Mesenchymal stem cell (in vitro differentiated cells and primary cell): ENCODE measurements around the gene SCN7A.

Experiments used
- DNase-seq: peaks from one replicate; pipeline ENCODE4 v3.0.0-alpha.2; 2013
- H2AFZ ChIP-seq: one replicate; pipeline ENCODE4 v1.6.1; 2013; ENCODE audit warnings: low read depth, mild to moderate bottlenecking, control low read depth, inconsistent platforms, low read length, moderate library complexity
- H2AK5ac ChIP-seq: 2 replicates; pipeline ENCODE4 v1.6.1; 2013; ENCODE audit warnings: low read length, moderate library complexity, mild to moderate bottlenecking, inconsistent platforms; ENCODE audit not compliant: severe bottlenecking
- H2BK120ac ChIP-seq: one replicate; pipeline ENCODE4 v1.6.1; 2013; ENCODE audit warnings: low read depth, mild to moderate bottlenecking, inconsistent platforms, low read length, moderate library complexity
- H2BK12ac ChIP-seq, 2 experiments: one replicate each; pipeline ENCODE4 v1.6.1; 2013; ENCODE audit warnings: inconsistent platforms in 2 of 2, low read length in 2 of 2, mild to moderate bottlenecking in 2 of 2, moderate library complexity in 2 of 2, control low read depth in 1 of 2
- H2BK15ac ChIP-seq: one replicate; pipeline ENCODE4 v1.6.1; 2013; ENCODE audit warnings: mild to moderate bottlenecking, low read depth, inconsistent platforms; ENCODE audit not compliant: poor library complexity, severe bottlenecking
- H2BK5ac ChIP-seq: 2 replicates; pipeline ENCODE4 v1.6.1; 2013; ENCODE audit warnings: low read depth, mild to moderate bottlenecking, low read length, control low read depth, inconsistent platforms; ENCODE audit not compliant: poor library complexity, severe bottlenecking
- H3K14ac ChIP-seq, 2 experiments: one replicate each; pipeline ENCODE4 v1.6.1; 2013; ENCODE audit warnings: inconsistent platforms in 2 of 2, low read length in 2 of 2, control low read depth in 1 of 2, mild to moderate bottlenecking in 1 of 2, moderate library complexity in 1 of 2
- H3K18ac ChIP-seq, 2 experiments: one replicate each; pipeline ENCODE4 v1.6.1; 2013; ENCODE audit warnings: inconsistent platforms in 2 of 2, low read length in 2 of 2, control low read depth in 1 of 2, low read depth in 1 of 2, mild to moderate bottlenecking in 1 of 2
- H3K23ac ChIP-seq, 2 experiments: one replicate each; pipeline ENCODE4 v1.6.1; 2013; ENCODE audit warnings: inconsistent platforms in 2 of 2, low read length in 2 of 2, mild to moderate bottlenecking in 2 of 2, moderate library complexity in 2 of 2, control low read depth in 1 of 2
- H3K27ac ChIP-seq: 2 replicates; pipeline ENCODE4 v1.5.1; 2013; ENCODE audit warnings: mild to moderate bottlenecking, moderate library complexity, low read length, control low read depth, inconsistent platforms; ENCODE audit not compliant: poor library complexity, severe bottlenecking
- H3K27me3 ChIP-seq, 2 experiments: 2 replicates each; pipeline versions ENCODE4 v1.6.1 to v1.7.0; 2013; ENCODE audit warnings: low read length in 2 of 2, mild to moderate bottlenecking in 2 of 2, moderate library complexity in 2 of 2, control low read depth in 1 of 2, inconsistent platforms in 1 of 2; ENCODE audit not compliant: control insufficient read depth in 1 of 2, insufficient read depth in 1 of 2
- H3K36me3 ChIP-seq, 2 experiments: 2 replicates each; pipeline versions ENCODE4 v1.6.1 to v1.7.0; 2013; ENCODE audit warnings: low read length in 2 of 2, control low read depth in 1 of 2, inconsistent platforms in 1 of 2, low read depth in 1 of 2, mild to moderate bottlenecking in 1 of 2; ENCODE audit not compliant: insufficient read depth in 2 of 2, control insufficient read depth in 1 of 2
- H3K4ac ChIP-seq, 2 experiments: one replicate each; pipeline ENCODE4 v1.6.1; 2013; ENCODE audit warnings: inconsistent platforms in 2 of 2, low read length in 2 of 2, mild to moderate bottlenecking in 2 of 2, moderate library complexity in 2 of 2, control low read depth in 1 of 2, low read depth in 1 of 2
- H3K4me1 ChIP-seq: 2 replicates; pipeline ENCODE4 v1.6.1; 2013; ENCODE audit warnings: low read depth, low read length, control low read depth; ENCODE audit not compliant: control insufficient read depth, insufficient read depth
- H3K4me2 ChIP-seq: 2 replicates; pipeline ENCODE4 v1.6.1; 2013; ENCODE audit warnings: low read length, mild to moderate bottlenecking, inconsistent platforms; ENCODE audit not compliant: poor library complexity, severe bottlenecking
- H3K4me3 ChIP-seq, 2 experiments: 2 replicates each; pipeline versions ENCODE4 v1.5.1 to v1.7.0; 2013; ENCODE audit warnings: low read length in 2 of 2, mild to moderate bottlenecking in 2 of 2, control low read depth in 1 of 2, low read depth in 1 of 2; ENCODE audit not compliant: insufficient read depth in 1 of 2
- H3K79me1 ChIP-seq: replicated peaks from 2 replicates; pipeline ENCODE4 v1.6.1; 2013; ENCODE audit warnings: mild to moderate bottlenecking, control low read depth, low read length, inconsistent platforms; ENCODE audit not compliant: poor library complexity, severe bottlenecking
- H3K9ac ChIP-seq: 2 replicates; pipeline ENCODE4 v1.7.0; 2013; ENCODE audit warnings: mild to moderate bottlenecking, low read length, moderate library complexity
- H3K9me3 ChIP-seq: 2 replicates; pipeline ENCODE4 v1.7.0; 2013; ENCODE audit warnings: mild to moderate bottlenecking, low read length; ENCODE audit not compliant: control insufficient read depth
- H4K8ac ChIP-seq: one replicate; pipeline ENCODE4 v1.6.1; 2013; ENCODE audit warnings: inconsistent platforms, mild to moderate bottlenecking, low read length, moderate library complexity
- H4K91ac ChIP-seq: one replicate; pipeline ENCODE4 v1.6.1; 2013; ENCODE audit warnings: mild to moderate bottlenecking, low read length, inconsistent platforms
- WGBS: methylation state at CpG from one replicate; pipeline ENCODE4 v1.1.7; 2013; ENCODE audit warnings: mixed read lengths; 5-methylcytosine and 5-hydroxymethylcytosine counted together

The SCN7A gene

GRCh38 chr2:166424841-166425240 lies 69.2 kb downstream of the SCN7A start:
- H4K91ac ChIP-seq, result no peak overlapping the region
- no peak overlapping the region for H3K4me2 ChIP-seq
- H3K4me3 ChIP-seq, result no peak overlapping the region
- H2BK5ac ChIP-seq, result no peak overlapping the region
- H4K8ac ChIP-seq, result no peak overlapping the region
- no peak overlapping the region for H3K23ac ChIP-seq
- H3K4me1 ChIP-seq, result no peaks in the 10 kb centered on the region
- no peak for DNase-seq
- H3K14ac ChIP-seq, result no peak overlapping the region
- H2AK5ac ChIP-seq, result no peak overlapping the region
- H3K9me3 ChIP-seq, result no peaks in the 10 kb centered on the region
- H3K4ac ChIP-seq, result no peak overlapping the region
- no peaks in the 10 kb centered on the region for H3K36me3 ChIP-seq
- H2BK12ac ChIP-seq, result no peak overlapping the region
- 92% methylated on average over 5 of the region's 5 CpGs for WGBS
- H3K27ac ChIP-seq, result no peak overlapping the region
- no peak overlapping the region for H3K9ac ChIP-seq
- no peak overlapping the region for H2BK120ac ChIP-seq
- H2BK15ac ChIP-seq, result no peak overlapping the region
- H3K27me3 ChIP-seq, result no peaks in the 10 kb centered on the region
- H3K18ac ChIP-seq, result no peak overlapping the region
- no peaks in the 10 kb centered on the region for H3K79me1 ChIP-seq
- no peak overlapping the region for H2AFZ ChIP-seq

- Histone ChIP-seq H2AK5ac (no peak overlapping the region), H2BK120ac (no peak overlapping the region), H3K14ac (no peak overlapping the region), H4K91ac (no peak overlapping the region), H3K27me3 (no peaks in the 10 kb centered on the region), H2BK5ac (no peak overlapping the region), H2BK15ac (no peak overlapping the region), H3K4me2 (no peak overlapping the region), H3K9me3 (no peaks in the 10 kb centered on the region), H3K4me1 (no peaks in the 10 kb centered on the region), H3K27ac (no peak overlapping the region), H3K18ac (no peak overlapping the region), H3K9ac (no peak overlapping the region), H3K4ac (no peak overlapping the region), H3K4me3 (no peak overlapping the region), H4K8ac (no peak overlapping the region), H3K23ac (no peak overlapping the region), H2BK12ac (no peak overlapping the region), H3K79me1 (no peaks in the 10 kb centered on the region), H2AFZ (no peak overlapping the region), H3K36me3 (no peaks in the 10 kb centered on the region)
- DNase-seq, result peak; percentile 39
- WGBS, result 52% methylated on average over 2 of the region's 2 CpGs
Measured at GRCh38 chr2:166419616-166419934, 74.5 kb downstream of the SCN7A start.

- Histone ChIP-seq H3K18ac (no peak overlapping the region), H2AK5ac (no peak overlapping the region)
- 95% methylated on average over 4 of the region's 5 CpGs for whole genome bisulfite sequencing
Measured at GRCh38 chr2:166418853-166419615, 75.0 kb downstream of the SCN7A start.

GRCh38 chr2:166417669-166418068 lies 76.4 kb downstream of the SCN7A start:
- Histone ChIP-seq H2AFZ (no peak overlapping the region), H3K27ac (no peak overlapping the region), H2BK5ac (no peak overlapping the region), H2AK5ac (no peak overlapping the region), H3K4me1 (no peaks in the 10 kb centered on the region), H3K27me3 (no peaks in the 10 kb centered on the region), H3K4me3 (no peak overlapping the region), H3K4ac (no peak overlapping the region), H3K18ac (no peak overlapping the region), H2BK12ac (no peak overlapping the region), H2BK120ac (no peak overlapping the region), H3K23ac (no peak overlapping the region), H3K36me3 (no peaks in the 10 kb centered on the region), H3K14ac (no peak overlapping the region), H3K9ac (no peak overlapping the region), H3K4me2 (no peak overlapping the region), H2BK15ac (no peak overlapping the region), H4K91ac (no peak overlapping the region), H4K8ac (no peak overlapping the region), H3K9me3 (no peaks in the 10 kb centered on the region), H3K79me1 (no peaks in the 10 kb centered on the region)
- DNase-seq, result peak; percentile 50
- 83% methylated on average over 1 of the region's 2 CpGs for WGBS

More at GRCh38 chr2:166418853-166419615, 75.0 kb downstream of the SCN7A start:
- H3K9me3 ChIP-seq, result no peaks in the 10 kb centered on the region
- no peak for DNase-seq
- H3K23ac ChIP-seq, result no peak overlapping the region
- no peak overlapping the region for H2BK120ac ChIP-seq
- H3K4me2 ChIP-seq, result no peak overlapping the region
- no peak overlapping the region for H3K9ac ChIP-seq
- no peak overlapping the region for H3K27ac ChIP-seq
- no peaks in the 10 kb centered on the region for H3K36me3 ChIP-seq
- no peak overlapping the region for H4K8ac ChIP-seq
- H2AFZ ChIP-seq, result no peak overlapping the region
- H3K14ac ChIP-seq, result no peak overlapping the region
- no peak overlapping the region for H2BK5ac ChIP-seq
- H3K4me1 ChIP-seq, result no peaks in the 10 kb centered on the region
- no peak overlapping the region for H3K4ac ChIP-seq
- H2BK12ac ChIP-seq, result no peak overlapping the region
- no peaks in the 10 kb centered on the region for H3K27me3 ChIP-seq
- no peak overlapping the region for H4K91ac ChIP-seq
- H3K4me3 ChIP-seq, result no peak overlapping the region
- H2BK15ac ChIP-seq, result no peak overlapping the region
- no peaks in the 10 kb centered on the region for H3K79me1 ChIP-seq
